HG03139 (cell line): ENCODE results near the gene USH1G.
"Not testable (repeated sequence)": the region's sequence is repeated elsewhere in the genome, so short reads cannot be mapped to it uniquely, and the experiment has no call there.

Experiments used
- ATAC-seq: cut with Tn5 transposase; IDR thresholded peaks from one replicate; pipeline ENCODE4 v1.9.1; 2021; ENCODE audit not compliant: unreplicated experiment

The USH1G gene

DNA sequence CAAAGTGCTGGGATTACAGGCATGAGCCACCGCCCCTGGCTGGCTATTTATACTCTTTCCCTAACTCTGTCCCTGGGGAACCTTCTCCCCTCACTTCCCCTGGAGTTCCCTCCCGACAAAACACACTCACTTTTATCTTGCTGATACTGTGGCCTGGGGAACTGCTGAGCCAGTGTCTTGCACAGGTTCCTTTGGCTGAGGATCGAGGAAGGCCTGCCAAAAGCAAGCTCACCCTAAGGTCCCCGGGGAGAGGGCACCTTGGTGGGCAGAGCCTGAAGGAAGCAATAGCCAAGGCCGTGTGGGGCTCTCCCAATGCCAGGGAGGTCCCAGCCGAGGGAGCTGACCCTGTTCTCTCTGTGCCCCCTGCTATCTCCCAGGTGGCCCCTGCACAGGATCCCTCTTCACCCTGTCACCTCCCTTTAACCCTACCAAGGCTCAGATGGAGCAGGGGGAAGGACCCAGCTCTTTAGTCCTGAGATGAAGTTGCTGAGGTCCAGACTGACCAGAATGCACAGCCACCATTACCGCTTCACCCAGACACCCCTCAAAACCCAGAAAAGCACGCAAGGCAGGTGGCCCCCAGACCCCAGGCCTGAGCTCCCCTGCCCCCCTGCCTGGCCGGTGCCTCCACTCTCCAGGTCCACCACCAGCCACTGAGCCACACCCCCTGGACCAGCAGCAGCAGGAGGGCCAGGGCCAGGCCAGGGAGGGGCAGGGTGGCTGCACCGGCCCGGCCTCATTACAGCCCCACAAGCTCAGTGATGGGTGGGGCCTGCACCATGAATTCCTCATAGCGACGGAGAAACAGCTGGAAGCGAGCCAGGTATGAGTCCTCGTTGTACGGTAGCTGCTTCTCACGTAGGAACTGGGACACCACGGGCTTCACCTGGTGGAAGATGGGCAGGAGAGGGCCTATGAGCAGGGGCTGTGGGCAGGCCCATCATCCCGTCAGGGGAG, 45.2 kb downstream of the USH1G start:
- ATAC-seq = no peak

- ATAC-seq = no peak
Observed at GRCh38 chr17:74875977-74876593, 47.0 kb downstream of the USH1G start.

GRCh38 chr17:74875155-74875976, 47.7 kb downstream of the USH1G start:
- ATAC-seq = no peak

DNA sequence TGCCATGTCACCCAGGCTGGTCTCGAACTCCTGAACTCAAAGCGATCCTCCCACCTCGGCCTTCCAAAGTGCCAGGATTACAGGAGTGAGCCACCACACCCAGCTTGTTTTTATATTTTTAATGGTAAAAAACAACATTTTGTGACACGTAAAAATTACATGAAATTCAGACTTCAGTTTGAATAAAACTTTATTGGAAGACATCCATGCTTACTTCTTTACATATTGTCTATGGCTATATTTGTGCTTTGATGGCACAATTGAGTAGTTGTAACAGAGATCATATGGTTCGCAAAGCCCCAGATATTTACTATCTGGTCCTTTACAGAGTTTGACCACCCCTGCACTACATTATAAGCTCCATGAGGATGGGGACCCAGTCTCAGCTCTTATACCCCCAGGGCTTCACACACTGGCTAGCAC, 48.4 kb downstream of the USH1G start:
- ATAC-seq = no peak

DNA sequence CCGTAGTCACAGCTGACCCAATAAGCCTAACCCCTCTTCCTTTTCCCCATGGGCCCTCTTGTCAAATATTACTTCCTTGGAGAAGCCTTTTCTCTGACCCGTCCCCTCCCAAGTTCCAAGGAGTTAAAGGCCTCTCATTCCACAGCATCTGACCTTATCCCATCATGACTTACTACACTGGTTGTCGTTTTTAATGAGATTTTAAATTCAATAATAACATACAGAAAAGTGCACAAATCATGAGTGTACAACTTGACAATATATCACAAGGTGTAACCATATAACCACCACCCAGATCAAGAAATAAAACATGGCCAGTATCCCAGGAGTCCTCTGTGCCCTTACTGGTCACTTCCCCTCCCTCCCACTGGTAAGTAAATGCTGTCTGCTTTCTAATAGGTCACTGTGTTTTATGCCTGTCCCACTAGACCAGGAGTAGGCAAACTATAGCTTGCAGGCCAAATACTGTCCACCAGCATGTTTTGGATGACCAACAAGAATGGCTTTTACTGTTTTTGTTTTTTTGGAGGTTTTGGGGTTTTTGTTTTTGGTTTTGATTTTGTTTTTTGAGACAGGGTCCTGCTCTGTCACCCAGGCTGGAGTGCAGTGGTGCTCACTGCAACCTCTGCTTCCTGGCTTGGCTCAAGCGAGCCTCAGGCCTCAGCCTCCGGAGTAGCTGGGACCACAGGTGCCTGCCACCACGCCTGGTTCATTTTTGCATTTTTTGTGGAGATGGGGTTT, 49.0 kb downstream of the USH1G start:
- no peak for ATAC-seq

DNA sequence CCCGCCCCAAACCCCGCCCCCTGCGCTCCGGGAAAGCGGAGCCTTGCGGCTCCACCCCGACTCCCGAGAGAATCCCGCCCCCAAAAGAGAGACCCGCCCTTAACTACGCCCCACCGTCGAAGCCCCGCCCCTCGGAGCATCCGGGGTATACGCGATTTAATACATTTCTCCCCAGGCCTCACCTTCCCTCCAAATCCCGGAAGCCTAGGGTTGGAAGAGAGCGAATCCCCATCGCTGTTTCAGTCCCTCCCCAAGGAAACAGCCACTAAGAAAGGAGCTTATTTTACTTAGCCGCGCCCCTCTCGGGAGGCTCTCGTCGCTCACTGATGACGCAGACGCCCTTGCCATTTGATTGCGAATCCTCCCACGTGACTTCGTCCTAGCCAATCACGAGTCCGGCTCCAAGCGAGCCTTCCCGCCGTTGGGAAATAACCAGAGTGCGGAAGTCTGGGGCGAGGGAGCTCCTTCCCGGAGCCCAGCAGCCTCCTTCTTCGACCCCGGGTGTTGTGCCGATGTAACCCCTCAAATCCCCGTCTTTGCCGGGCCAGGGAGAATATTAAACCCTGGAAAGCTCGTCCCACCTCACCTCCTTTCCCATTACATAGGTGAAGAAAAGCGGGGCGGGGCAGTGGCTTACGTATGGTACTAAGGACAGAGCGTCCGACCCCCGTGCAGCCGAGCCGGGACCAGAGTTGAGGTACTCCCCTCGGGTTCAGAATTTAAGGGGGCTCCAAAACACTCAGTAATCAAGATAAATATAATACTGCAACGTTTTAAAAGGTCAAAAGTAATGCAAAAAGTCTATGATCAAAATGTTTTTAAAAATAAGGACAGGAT, 49.8 kb downstream of the USH1G start:
- ATAC-seq = peak; percentile 90

GRCh38 chr17:74872313-74873036, 50.6 kb downstream of the USH1G start, which contains the start of gene FDXR:
Gene FDXR (minus strand): TSS chr17:74872994. CDS start chr17:74872944, 50 bp downstream.
- peak; percentile 18 for ATAC-seq

- no peak for ATAC-seq
Observed at GRCh38 chr17:74871356-74872076, 51.5 kb downstream of the USH1G start.

DNA sequence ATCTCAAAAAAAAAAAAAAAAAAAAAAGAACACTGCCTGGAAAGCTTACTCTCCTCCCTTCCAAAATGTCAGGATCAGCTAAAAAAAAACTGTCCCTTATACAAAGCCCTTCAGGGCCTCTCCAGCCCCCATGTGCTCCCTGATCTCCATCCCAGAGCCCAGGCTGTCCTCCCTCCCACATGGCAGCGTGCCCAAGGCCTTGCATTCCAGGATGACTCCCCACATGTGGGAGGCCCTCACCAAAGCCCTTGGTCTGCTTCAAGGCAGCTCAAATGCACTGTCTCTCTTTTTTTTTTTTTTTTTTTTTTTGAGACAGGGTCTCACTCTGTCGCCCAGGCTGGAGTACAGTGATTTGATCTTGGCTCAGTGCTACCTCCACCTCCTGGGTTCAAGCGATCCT, 52.5 kb downstream of the USH1G start:
- ATAC-seq = no peak

GRCh38 chr17:74870028-74870427, 53.0 kb downstream of the USH1G start:
- ATAC-seq = not testable (repeated sequence)

GRCh38 chr17:74868908-74869255, 54.2 kb downstream of the USH1G start:
- no peak for ATAC-seq

DNA sequence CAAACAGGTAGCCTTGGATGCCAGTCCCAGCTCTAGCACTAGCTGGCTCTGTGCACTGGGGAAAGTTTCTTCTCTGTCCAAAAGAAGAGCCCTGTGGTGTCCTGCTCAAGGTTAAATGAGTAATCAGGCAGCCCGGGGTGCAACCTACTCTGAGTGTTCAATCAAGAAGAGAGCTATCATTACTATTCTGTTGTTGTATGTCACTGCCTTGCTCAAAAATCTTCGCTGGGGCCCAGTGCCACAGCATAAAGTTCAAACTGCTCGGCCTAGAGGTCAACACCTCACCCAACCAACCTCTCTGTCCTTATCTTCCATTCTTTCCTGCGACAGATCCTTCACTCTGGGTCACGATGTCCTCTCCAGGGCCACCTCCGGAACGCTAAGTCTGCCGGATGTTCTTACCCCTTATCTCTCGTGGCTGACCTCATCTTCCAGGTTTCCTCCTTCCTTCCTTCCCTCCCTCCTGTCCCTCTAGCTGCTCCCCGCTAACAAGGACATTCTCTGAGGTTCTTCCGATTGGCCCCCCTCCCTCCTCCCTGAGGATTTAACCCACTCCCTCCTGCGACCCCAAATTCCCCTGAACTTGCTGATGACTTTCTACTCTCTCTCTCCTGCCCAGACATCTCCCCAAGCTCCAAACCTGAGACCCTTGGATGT, 54.7 kb downstream of the USH1G start:
- ATAC-seq = no peak

DNA sequence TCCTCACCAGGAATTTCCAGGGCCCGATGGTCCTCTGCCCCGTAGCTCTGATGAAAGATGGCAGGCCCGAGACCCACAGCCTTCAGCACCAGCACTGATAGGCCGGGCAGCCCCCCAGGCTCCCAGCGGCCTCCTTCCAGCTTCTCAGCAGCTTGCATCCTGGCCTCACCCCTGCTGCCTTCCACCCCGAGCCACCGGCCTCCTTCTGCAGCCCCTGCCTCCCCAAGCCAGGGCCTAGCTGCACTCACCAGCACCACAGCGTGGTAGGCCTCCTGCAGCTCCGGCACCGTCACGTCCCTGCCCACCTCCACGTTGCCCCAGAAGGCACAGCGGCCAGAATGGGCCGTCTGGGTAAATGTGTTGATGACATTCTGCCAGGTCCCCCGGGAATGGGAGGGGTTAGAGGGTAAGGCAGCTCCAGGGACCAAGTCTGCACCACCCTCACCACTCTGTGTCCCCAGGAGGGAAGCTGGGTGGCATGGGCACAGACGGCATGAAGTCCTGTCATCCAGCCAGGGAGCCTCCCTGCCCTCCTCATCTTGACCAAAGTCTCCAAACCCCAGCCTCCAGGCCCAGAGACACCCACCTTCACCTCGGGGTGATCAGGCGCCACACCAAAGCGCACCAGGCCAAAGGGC, 56.7 kb downstream of the USH1G start:
- ATAC-seq = no peak
